HCT116 (cell line): Measurements from ENCODE around the gene ASB7. TPM values are rescaled to one million over a fixed set of nuclear protein-coding genes. Genes with fewer than 3 reads are reported as not detected.

Source experiments
- ATAC-seq: fragments of 200-7000 bp; cut with Tn5 transposase; 2 replicates; pipeline ENCODE4 v1.9.1; 2020; ENCODE audit warnings: mild to moderate bottlenecking, moderate library complexity
- BruUV-seq: library from RNA; stranded (reverse); fragments of 400-500 nt; replicated peaks from 2 replicates; lab custom pipeline; 2021; lab: Mats Ljungman, UMichigan
- CTCF ChIA-PET: fragments of 300-600 bp; sonication (Branson Sonifier 250); formaldehyde crosslinking; loops from one replicate; lab custom pipeline; 2021; ENCODE audit warnings: antibody characterized with exemption; lab: Charles Lee
- POLR2A ChIA-PET: fragments of 300-600, 350-600 bp; sonication (Branson Sonifier 250); formaldehyde crosslinking; loops from one replicate; lab custom pipeline; 2021; ENCODE audit warnings: antibody characterized with exemption; lab: Charles Lee
- RAD21 ChIA-PET, 2 experiments: fragments of 300-600 bp; sonication (Branson Sonifier 250); formaldehyde crosslinking; loops; one replicate each; lab custom pipeline; 2023; ENCODE audit warnings: low total read pairs in 2 of 2; ENCODE audit not compliant: uncharacterized antibody in 2 of 2, unreplicated experiment in 2 of 2, low non-redundant PET in 1 of 2; lab: Charles Lee
- DNase-seq: peaks from one replicate; pipeline ENCODE4 v3.0.0-alpha.2; 2010; ENCODE audit warnings: low read depth, low spot score
- H2AFZ ChIP-seq: fragments of 200-600 bp; shearing (Covaris generic), sonication (generic); 2 replicates; pipeline ENCODE4 v1.6.1; 2017; ENCODE audit warnings: low read depth, mixed run types, mixed read lengths, antibody characterized with exemption, low read length; ENCODE audit not compliant: poor library complexity, severe bottlenecking
- H3K27ac ChIP-seq: 2 replicates; pipeline ENCODE4 v1.5.1; 2012; ENCODE audit warnings: low read depth, low read length
- H3K27me3 ChIP-seq: fragments of 200-600 bp; sonication (generic); 2 replicates; pipeline ENCODE4 v1.6.1; 2016; ENCODE audit warnings: mixed run types, low read length, mixed read lengths; ENCODE audit not compliant: insufficient read depth
- H3K36me3 ChIP-seq, 2 experiments: fragments of 200-500 bp in 1 of 2; fragments of 200-600 bp in 1 of 2; sonication (Bioruptor generic) in 1 of 2; sonication (generic) in 1 of 2; 2 replicates each; pipeline versions ENCODE4 v1.5.1 to v1.6.1; 2014 to 2016; ENCODE audit warnings: low read length in 2 of 2, inconsistent platforms in 1 of 2, mixed read lengths in 1 of 2, mixed run types in 1 of 2; ENCODE audit not compliant: insufficient read depth in 2 of 2, control insufficient read depth in 1 of 2
- H3K4me1 ChIP-seq, 2 experiments: fragments of 200-600 bp in 1 of 2; sonication (generic) in 1 of 2; 2 replicates each; pipeline versions ENCODE4 v1.5.1 to v1.6.1; 2012 to 2017; ENCODE audit warnings: low read length in 2 of 2, inconsistent platforms in 1 of 2, mild to moderate bottlenecking in 1 of 2, mixed read lengths in 1 of 2, mixed run types in 1 of 2, moderate library complexity in 1 of 2; ENCODE audit not compliant: insufficient read depth in 2 of 2, control insufficient read depth in 1 of 2
- H3K4me2 ChIP-seq: fragments of 200-600 bp; sonication (generic); 2 replicates; pipeline ENCODE4 v1.6.1; 2017; ENCODE audit warnings: mixed run types, low read length, mixed read lengths
- H3K4me3 ChIP-seq, 2 experiments: fragments of 200-600 bp in 1 of 2; sonication (generic) in 1 of 2; replicated peaks in 1 of 2; 2 replicates each; pipeline ENCODE4 v1.5.1; 2011 to 2016; ENCODE audit warnings: low read length in 2 of 2, control low read depth in 1 of 2, low read depth in 1 of 2, mild to moderate bottlenecking in 1 of 2, mixed read lengths in 1 of 2, mixed run types in 1 of 2
- H3K79me2 ChIP-seq: fragments of 200-600 bp; sonication (generic); 2 replicates; pipeline ENCODE4 v1.6.1; 2017; ENCODE audit warnings: mild to moderate bottlenecking, mixed run types, low read length, moderate library complexity, mixed read lengths; ENCODE audit not compliant: insufficient read depth
- H3K9ac ChIP-seq: fragments of 200-600 bp; sonication (generic); 2 replicates; pipeline ENCODE4 v1.6.1; 2016; ENCODE audit warnings: low read length, mixed read lengths
- H3K9me2 ChIP-seq: fragments of 200-600 bp; sonication (generic), shearing (Covaris generic); 2 replicates; pipeline ENCODE4 v1.6.1; 2017; ENCODE audit warnings: mixed run types, mild to moderate bottlenecking, moderate library complexity; ENCODE audit not compliant: insufficient read depth
- H3K9me3 ChIP-seq, 2 experiments: fragments of 200-500 bp in 1 of 2; fragments of 200-600 bp in 1 of 2; sonication (Bioruptor generic) in 1 of 2; sonication (generic) in 1 of 2; 2 replicates each; pipeline ENCODE4 v1.6.1; 2014 to 2017; ENCODE audit warnings: low read length in 2 of 2, mixed read lengths in 2 of 2, inconsistent platforms in 1 of 2, low read depth in 1 of 2, mild to moderate bottlenecking in 1 of 2, mixed run types in 1 of 2, moderate library complexity in 1 of 2; ENCODE audit not compliant: control insufficient read depth in 1 of 2, insufficient read depth in 1 of 2
- H4K20me1 ChIP-seq: fragments of 200-600 bp; sonication (generic), shearing (Covaris generic); 2 replicates; pipeline ENCODE4 v1.6.1; 2017; ENCODE audit warnings: mixed run types, mild to moderate bottlenecking, moderate library complexity; ENCODE audit not compliant: insufficient read depth
- ELF1 ChIP-seq: IDR thresholded peaks from 2 replicates; pipeline ENCODE4 v1.6.1; 2012; ENCODE audit warnings: low read depth, borderline replicate concordance
- POLR2AphosphoS5 ChIP-seq: IDR thresholded peaks from 2 replicates; pipeline ENCODE4 v1.6.1; 2011; ENCODE audit warnings: mild to moderate bottlenecking, low read depth, low read length, moderate library complexity
- SRF ChIP-seq: IDR thresholded peaks from 2 replicates; pipeline ENCODE4 v1.6.1; 2012; ENCODE audit warnings: low read depth
- intact Hi-C: fragments of 100-400 bp; cut with micrococcal nuclease; formaldehyde crosslinking; loops from 2 replicates; pipeline ENCODE4 v1.10.0; 2022
- total RNA-seq: library from RNA; stranded (reverse); gene quantifications from one replicate; pipeline ENCODE4 v1.2.1, GENCODE V29; 2021; ENCODE audit not compliant: unreplicated experiment
- TF ChIP-seq, protein P1 (sequence below): IDR thresholded peaks from 2 replicates; pipeline ENCODE4 v1.6.1; 2012; ENCODE audit warnings: low read depth

Gene ASB7
- total RNA-seq, 1 experiment from 2014 or later: 16.6 TPM

DNA sequence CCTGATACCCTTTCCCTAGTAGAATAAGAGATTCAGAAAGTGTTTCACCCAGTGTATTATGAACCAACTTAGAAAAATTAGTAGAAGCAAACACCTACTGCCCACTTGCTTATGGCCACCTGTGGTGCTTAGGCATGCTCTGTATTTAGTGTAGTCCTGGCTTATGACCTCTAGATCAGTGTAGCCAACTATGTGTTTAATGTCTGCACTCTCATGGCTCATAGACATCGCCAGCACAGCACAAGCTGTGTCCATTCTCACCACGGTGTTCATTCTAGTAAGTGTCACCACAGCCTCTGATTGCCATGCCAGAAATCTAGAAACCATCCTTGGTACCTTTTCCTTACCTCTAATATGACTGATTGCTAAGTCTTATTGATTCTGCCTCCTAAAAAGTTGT lies 14.3 kb downstream of the ASB7 start:
- CTCF ChIA-PET: interaction anchor here (0.9 kb wide), 1 partner anchor 392 kb away, joined by 3 read pairs; no protein-coding TSS in a partner anchor
- Histone ChIP-seq H3K4me3 (no peak overlapping the region), H3K36me3 (peaks cover 0 to 15% of the 10 kb centered on the region in 2 experiments; a peak in 3 of 4 replicates), H3K79me2 (peaks cover 3% of the 10 kb centered on the region; the same call in 1 of the 2 replicates), H3K4me2 (no peak overlapping the region), H3K9me2 (no peaks in the 10 kb centered on the region), H3K4me1 (no peaks in the 10 kb centered on the region), H4K20me1 (no peaks in the 10 kb centered on the region), H3K9me3 (no peaks in the 10 kb centered on the region), H3K9ac (no peak overlapping the region), H3K27me3 (no peaks in the 10 kb centered on the region), H3K27ac (no peak overlapping the region), H2AFZ (no peak overlapping the region)
- no peak for TF ChIP-seq SRF
- BruUV-seq: no TSS peak
- ATAC-seq (no peak), DNase-seq (no peak)
- intact Hi-C loops: no loop called here
- POLR2A ChIA-PET: no interaction called here
- RAD21 ChIA-PET: no interaction called here

DNA sequence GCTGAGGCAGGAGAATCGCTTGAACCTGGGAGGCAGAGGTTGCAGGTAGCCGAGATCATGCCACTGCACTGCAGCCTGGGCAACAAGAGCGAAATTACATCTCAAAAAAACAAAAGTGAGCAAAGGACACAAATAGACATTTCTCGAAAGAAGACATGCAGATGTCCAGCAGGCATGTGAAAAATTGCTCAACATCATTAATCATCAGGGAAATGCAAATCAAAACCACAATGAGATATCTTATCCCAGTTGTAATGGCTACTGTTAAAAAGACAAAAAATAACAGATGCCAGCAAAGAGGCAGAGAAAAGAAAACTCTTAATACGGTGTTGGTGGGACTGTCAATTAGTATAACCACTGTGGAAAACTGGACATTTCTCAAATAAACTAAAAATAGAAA lies 20.9 kb downstream of the ASB7 start:
- H3K9me3 ChIP-seq: no peaks in the 10 kb centered on the region
- BruUV-seq: no TSS peak
- no peaks in the 10 kb centered on the region for H3K4me1 ChIP-seq
- DNase-seq (no peak), ATAC-seq (no peak)
- H3K36me3 ChIP-seq: no peaks in the 10 kb centered on the region; a peak in 1 of 4 replicates
- 0 out of 2 replicates have a peak, but pooled peaks cover 2% of the 10 kb centered on the region for H3K79me2 ChIP-seq
- no peaks in the 10 kb centered on the region for H4K20me1 ChIP-seq
- H3K4me2 ChIP-seq: no peak overlapping the region
- no peaks in the 10 kb centered on the region for H3K27me3 ChIP-seq
- H3K9ac ChIP-seq: no peak overlapping the region
- H3K4me3 ChIP-seq: no peak overlapping the region
- ChIA-PET CTCF (no interaction called here), POLR2A (no interaction called here), RAD21 (no interaction called here)
- no peak overlapping the region for H3K27ac ChIP-seq
- no peak overlapping the region for H2AFZ ChIP-seq
- H3K9me2 ChIP-seq: no peaks in the 10 kb centered on the region
- TF ChIP-seq, protein P1, sequence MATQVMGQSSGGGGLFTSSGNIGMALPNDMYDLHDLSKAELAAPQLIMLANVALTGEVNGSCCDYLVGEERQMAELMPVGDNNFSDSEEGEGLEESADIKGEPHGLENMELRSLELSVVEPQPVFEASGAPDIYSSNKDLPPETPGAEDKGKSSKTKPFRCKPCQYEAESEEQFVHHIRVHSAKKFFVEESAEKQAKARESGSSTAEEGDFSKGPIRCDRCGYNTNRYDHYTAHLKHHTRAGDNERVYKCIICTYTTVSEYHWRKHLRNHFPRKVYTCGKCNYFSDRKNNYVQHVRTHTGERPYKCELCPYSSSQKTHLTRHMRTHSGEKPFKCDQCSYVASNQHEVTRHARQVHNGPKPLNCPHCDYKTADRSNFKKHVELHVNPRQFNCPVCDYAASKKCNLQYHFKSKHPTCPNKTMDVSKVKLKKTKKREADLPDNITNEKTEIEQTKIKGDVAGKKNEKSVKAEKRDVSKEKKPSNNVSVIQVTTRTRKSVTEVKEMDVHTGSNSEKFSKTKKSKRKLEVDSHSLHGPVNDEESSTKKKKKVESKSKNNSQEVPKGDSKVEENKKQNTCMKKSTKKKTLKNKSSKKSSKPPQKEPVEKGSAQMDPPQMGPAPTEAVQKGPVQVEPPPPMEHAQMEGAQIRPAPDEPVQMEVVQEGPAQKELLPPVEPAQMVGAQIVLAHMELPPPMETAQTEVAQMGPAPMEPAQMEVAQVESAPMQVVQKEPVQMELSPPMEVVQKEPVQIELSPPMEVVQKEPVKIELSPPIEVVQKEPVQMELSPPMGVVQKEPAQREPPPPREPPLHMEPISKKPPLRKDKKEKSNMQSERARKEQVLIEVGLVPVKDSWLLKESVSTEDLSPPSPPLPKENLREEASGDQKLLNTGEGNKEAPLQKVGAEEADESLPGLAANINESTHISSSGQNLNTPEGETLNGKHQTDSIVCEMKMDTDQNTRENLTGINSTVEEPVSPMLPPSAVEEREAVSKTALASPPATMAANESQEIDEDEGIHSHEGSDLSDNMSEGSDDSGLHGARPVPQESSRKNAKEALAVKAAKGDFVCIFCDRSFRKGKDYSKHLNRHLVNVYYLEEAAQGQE: no peak
- TF ChIP-seq ELF1: no peak
- no peak for TF ChIP-seq POLR2AphosphoS5
- intact Hi-C loops: no loop called here
